SK-N-SH treated with all-trans-retinoic acid at 6 μM for 48 hours (cell line): ENCODE results near the gene MRPL17.

Experiments used
- ATAC-seq: fragments of 200-7000 bp; cut with Tn5 transposase; 3 replicates; pipeline ENCODE4 v1.9.1; 2020; ENCODE audit warnings: mild to moderate bottlenecking, moderate library complexity
- ARNTL ChIP-seq: fragments of 450-650 bp; formaldehyde crosslinking; IDR thresholded peaks from 2 replicates; pipeline ENCODE4 v1.5.0; 2020; ENCODE audit warnings: low read depth, mild to moderate bottlenecking, moderate library complexity, borderline replicate concordance
- BACH2 ChIP-seq: fragments of 250-450 bp; sonication (Bioruptor Pico); IDR thresholded peaks from 2 replicates; pipeline ENCODE4 v1.9.0; 2021; ENCODE audit warnings: mild to moderate bottlenecking, borderline replicate concordance
- GLIS3 ChIP-seq: fragments of 250-450 bp; sonication (Bioruptor Pico); IDR thresholded peaks from 2 replicates; pipeline ENCODE4 v1.5.0; 2020; ENCODE audit warnings: mild to moderate bottlenecking, moderate library complexity
- ISL1 ChIP-seq: fragments of 250-450 bp; sonication (Bioruptor Pico); IDR thresholded peaks from 2 replicates; pipeline ENCODE4 v2.1.2; 2022; ENCODE audit warnings: mild to moderate bottlenecking, moderate library complexity
- OSR1 ChIP-seq: fragments of 250-450 bp; sonication (Bioruptor Pico); IDR thresholded peaks from 2 replicates; pipeline ENCODE4 v1.8.0; 2022; ENCODE audit warnings: moderate library complexity, mild to moderate bottlenecking, inconsistent platforms
- RARB ChIP-seq: fragments of 250-450 bp; sonication (Bioruptor Pico); IDR thresholded peaks from 2 replicates; pipeline ENCODE4 v1.8.0; 2021; ENCODE audit warnings: mild to moderate bottlenecking, moderate library complexity
- SNAI2 ChIP-seq: fragments of 250-450 bp; sonication (Bioruptor Pico); IDR thresholded peaks from 2 replicates; pipeline ENCODE4 v1.5.0; 2020; ENCODE audit warnings: mild to moderate bottlenecking, moderate library complexity
- TCF4 ChIP-seq: fragments of 250-450 bp; sonication (Bioruptor Pico); IDR thresholded peaks from 2 replicates; pipeline ENCODE4 v1.8.0; 2021; ENCODE audit warnings: mild to moderate bottlenecking, moderate library complexity, borderline replicate concordance
- TOX ChIP-seq: fragments of 250-450 bp; sonication (Bioruptor Pico); IDR thresholded peaks from 2 replicates; pipeline ENCODE4 v1.8.0; 2021; ENCODE audit warnings: mild to moderate bottlenecking, moderate library complexity, borderline replicate concordance
- ZC3H10 ChIP-seq: fragments of 250-450 bp; sonication (Bioruptor Pico); IDR thresholded peaks from 2 replicates; pipeline ENCODE4 v1.5.1; 2021; ENCODE audit warnings: mild to moderate bottlenecking, moderate library complexity
- ZFP3 ChIP-seq: fragments of 250-450 bp; sonication (Bioruptor Pico); IDR thresholded peaks from 2 replicates; pipeline ENCODE4 v1.5.0; 2020; ENCODE audit warnings: mild to moderate bottlenecking, moderate library complexity
- ZNF565 ChIP-seq: fragments of 450-650 bp; formaldehyde crosslinking; conservative IDR thresholded peaks from 2 replicates; pipeline ENCODE4 v1.5.0; 2020; ENCODE audit warnings: low read depth, mild to moderate bottlenecking, moderate library complexity
- ZNF70 ChIP-seq: fragments of 450-650 bp; formaldehyde crosslinking; IDR thresholded peaks from 2 replicates; pipeline ENCODE4 v1.5.0; 2020; ENCODE audit warnings: mild to moderate bottlenecking, moderate library complexity
- ZNF8 ChIP-seq: fragments of 450-650 bp; formaldehyde crosslinking; IDR thresholded peaks from 2 replicates; pipeline ENCODE4 v1.5.0; 2020; ENCODE audit warnings: mild to moderate bottlenecking, moderate library complexity
- TF ChIP-seq, protein P1 (sequence below): fragments of 250-450 bp; sonication (Bioruptor Pico); IDR thresholded peaks from 2 replicates; pipeline ENCODE4 v1.5.0; 2020; ENCODE audit warnings: mild to moderate bottlenecking, moderate library complexity
- TF ChIP-seq, protein P2 (sequence below): fragments of 250-450 bp; sonication (Bioruptor Pico); IDR thresholded peaks from 2 replicates; pipeline ENCODE4 v1.5.1; 2021; ENCODE audit warnings: mild to moderate bottlenecking, moderate library complexity
- TF ChIP-seq, protein P3 (sequence below): fragments of 250-450 bp; sonication (Bioruptor Pico); IDR thresholded peaks from 2 replicates; pipeline ENCODE4 v1.8.0; 2021; ENCODE audit warnings: low read depth, mild to moderate bottlenecking, moderate library complexity, borderline replicate concordance

MRPL17 gene

DNA sequence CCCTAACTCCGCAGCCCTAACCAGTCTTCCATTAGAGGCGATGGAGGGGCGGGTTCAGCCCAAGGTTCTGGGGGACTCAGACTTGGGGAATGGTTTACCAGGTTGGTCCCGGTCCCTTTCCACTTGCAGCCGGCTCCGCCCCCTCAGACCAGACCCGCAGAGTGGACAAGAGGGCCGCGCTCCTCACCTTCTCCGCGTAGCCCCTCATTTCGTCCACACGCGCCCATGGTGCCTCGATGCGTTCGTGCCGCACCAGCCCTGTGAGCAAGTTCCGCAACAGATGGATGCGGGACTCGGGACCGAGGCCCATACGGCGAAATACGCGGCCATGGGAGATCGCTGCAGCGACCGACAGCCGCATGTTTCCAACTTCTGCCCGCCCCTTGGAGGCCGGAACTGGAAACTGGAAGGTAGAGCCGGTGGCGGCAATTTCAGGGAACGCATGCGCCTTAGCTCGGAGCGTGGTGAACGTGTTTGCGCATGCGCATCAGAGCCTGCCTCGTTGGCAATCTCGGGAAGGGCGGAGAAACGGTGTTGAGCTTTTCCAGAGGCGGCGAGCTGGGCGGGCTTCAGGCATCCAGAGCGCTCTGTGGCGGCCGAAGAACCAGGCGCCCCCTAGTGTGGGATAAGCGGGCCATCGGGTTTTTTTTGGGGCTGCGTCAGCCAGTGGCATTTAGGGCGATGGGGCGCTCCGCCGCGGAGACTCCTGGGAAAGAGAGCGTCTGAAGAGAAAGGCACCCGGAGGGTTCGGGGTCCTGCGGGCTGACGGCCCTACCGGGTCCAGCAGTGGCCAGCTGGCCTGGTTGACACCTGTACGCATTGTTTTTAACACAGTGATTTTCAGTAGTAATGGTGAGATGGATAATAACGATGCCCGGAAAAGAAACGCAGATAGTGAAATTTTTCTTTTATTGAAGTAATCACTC, at the start of gene MRPL17:
Gene MRPL17, minus strand, starts transcription at position 405 of the 926 bp plus-strand sequence. Its CDS starts 44 bp downstream, at position 361.
- no peak for TF ChIP-seq TOX
- TF ChIP-seq ZNF8 (CRISPR knock-in tag) = 0 out of 2 replicates have a peak, but pooled peaks have one; percentile 21
- no peak for TF ChIP-seq ISL1
- TF ChIP-seq ZC3H10 (CRISPR knock-in tag) = no peak
- peak; percentile 62; the same call in 1 of the 2 replicates for TF ChIP-seq TCF4
- peak; percentile 97 for ATAC-seq

DNA sequence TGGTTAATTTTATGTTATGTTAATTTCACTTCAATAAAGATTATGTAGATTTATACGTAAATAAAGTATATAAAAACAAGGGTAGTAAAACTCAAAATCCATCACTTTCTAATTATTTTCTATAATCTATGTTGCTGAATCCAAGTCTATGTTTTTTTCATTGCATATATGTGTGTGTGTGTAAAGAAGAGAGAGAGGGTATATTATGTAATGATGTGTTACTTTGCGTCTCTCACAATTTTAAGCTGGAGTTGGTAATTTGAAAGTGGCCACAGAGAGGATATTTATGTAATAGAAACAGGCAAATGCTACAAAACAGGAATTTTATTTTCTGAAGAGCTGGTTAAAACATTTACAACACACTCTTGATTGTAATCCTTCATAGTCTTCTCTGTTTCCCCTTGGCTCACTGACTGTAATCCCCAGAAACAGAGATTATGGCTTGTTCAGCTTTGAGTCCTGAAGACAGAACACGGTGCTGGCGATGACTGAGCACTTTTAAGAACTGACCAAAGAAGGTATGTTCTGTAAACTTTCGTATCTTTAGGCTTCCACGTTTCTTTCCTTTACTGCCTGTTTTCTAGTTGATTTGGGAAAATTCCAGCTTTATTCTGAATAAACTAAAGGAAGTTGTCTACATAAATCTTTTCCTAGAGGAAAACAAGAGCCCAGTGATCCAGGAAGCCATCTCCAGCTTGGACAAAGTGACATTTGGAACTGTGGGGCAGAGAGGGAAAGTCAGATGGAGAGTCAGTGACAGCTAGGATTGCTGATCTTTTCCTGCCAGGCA, 45.0 kb upstream of the MRPL17 start:
- TF ChIP-seq TOX (no peak), ZNF8 (CRISPR knock-in tag) (no peak), ZNF565 (no peak)
- TF ChIP-seq, protein P1, sequence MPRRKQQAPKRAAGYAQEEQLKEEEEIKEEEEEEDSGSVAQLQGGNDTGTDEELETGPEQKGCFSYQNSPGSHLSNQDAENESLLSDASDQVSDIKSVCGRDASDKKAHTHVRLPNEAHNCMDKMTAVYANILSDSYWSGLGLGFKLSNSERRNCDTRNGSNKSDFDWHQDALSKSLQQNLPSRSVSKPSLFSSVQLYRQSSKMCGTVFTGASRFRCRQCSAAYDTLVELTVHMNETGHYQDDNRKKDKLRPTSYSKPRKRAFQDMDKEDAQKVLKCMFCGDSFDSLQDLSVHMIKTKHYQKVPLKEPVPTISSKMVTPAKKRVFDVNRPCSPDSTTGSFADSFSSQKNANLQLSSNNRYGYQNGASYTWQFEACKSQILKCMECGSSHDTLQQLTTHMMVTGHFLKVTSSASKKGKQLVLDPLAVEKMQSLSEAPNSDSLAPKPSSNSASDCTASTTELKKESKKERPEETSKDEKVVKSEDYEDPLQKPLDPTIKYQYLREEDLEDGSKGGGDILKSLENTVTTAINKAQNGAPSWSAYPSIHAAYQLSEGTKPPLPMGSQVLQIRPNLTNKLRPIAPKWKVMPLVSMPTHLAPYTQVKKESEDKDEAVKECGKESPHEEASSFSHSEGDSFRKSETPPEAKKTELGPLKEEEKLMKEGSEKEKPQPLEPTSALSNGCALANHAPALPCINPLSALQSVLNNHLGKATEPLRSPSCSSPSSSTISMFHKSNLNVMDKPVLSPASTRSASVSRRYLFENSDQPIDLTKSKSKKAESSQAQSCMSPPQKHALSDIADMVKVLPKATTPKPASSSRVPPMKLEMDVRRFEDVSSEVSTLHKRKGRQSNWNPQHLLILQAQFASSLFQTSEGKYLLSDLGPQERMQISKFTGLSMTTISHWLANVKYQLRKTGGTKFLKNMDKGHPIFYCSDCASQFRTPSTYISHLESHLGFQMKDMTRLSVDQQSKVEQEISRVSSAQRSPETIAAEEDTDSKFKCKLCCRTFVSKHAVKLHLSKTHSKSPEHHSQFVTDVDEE (CRISPR knock-in tag) = no peak
- no peak for ATAC-seq

DNA sequence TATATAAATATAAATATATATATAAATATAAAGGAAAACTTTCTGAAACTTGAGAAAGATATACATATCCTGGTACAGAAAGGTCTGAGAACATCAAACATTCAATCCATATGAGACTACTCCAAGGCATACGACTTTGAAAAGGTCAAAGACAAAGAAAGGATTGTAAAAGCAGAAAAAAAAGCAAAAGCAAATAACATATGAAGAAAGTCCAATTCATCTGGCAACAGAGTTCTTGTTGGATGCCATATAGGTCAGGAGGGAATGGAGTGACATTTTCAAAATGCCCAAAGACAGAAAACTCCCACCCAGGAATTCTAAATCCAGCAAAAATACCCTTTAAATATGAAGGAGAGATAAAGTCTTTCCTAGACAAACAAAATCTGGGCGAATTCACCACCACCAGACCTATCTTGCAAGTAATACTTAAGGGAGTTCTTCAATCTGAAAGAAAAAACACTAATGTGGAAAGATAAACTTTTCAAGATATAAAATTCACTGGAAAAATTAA, 42.3 kb upstream of the MRPL17 start:
- no peak for TF ChIP-seq ZNF565
- TF ChIP-seq SNAI2 (CRISPR knock-in tag) = no peak
- TF ChIP-seq OSR1 (CRISPR knock-in tag) = no peak
- TF ChIP-seq, protein P2, sequence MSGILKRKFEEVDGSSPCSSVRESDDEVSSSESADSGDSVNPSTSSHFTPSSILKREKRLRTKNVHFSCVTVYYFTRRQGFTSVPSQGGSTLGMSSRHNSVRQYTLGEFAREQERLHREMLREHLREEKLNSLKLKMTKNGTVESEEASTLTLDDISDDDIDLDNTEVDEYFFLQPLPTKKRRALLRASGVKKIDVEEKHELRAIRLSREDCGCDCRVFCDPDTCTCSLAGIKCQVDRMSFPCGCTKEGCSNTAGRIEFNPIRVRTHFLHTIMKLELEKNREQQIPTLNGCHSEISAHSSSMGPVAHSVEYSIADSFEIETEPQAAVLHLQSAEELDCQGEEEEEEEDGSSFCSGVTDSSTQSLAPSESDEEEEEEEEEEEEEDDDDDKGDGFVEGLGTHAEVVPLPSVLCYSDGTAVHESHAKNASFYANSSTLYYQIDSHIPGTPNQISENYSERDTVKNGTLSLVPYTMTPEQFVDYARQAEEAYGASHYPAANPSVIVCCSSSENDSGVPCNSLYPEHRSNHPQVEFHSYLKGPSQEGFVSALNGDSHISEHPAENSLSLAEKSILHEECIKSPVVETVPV (CRISPR knock-in tag) = no peak
- no peak for TF ChIP-seq TOX
- no peak for TF ChIP-seq RARB (CRISPR knock-in tag)
- TF ChIP-seq ZNF70 (CRISPR knock-in tag) = no peak
- TF ChIP-seq ZNF8 (CRISPR knock-in tag) = no peak
- TF ChIP-seq BACH2 (CRISPR knock-in tag) = no peak
- ATAC-seq = no peak

DNA sequence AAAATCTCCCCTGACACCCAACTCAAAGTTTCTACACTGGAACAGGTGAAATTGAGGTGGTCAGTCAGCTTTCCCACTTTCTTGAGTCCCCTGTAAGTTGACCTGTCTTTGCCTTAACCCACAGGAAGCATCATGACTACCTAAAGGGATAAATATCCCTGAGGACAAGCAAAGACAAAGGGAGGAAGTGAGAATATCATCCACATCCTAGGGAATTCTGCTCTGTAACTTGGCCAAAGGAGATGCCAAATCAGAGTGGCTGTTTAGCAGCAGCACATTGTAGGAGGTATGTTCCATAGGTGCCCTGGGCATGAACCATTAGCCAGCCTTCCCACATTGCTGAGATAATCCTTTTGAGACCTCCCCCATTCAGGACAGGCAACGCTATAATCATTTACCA, 40.9 kb upstream of the MRPL17 start:
- TF ChIP-seq, protein P1 (CRISPR knock-in tag) = no peak
- no peak for TF ChIP-seq ZFP3
- no peak for TF ChIP-seq ARNTL
- TF ChIP-seq ZNF565 = no peak
- TF ChIP-seq TOX = no peak
- TF ChIP-seq ZNF70 (CRISPR knock-in tag) = no peak
- no peak for TF ChIP-seq BACH2 (CRISPR knock-in tag)
- TF ChIP-seq, protein P3, sequence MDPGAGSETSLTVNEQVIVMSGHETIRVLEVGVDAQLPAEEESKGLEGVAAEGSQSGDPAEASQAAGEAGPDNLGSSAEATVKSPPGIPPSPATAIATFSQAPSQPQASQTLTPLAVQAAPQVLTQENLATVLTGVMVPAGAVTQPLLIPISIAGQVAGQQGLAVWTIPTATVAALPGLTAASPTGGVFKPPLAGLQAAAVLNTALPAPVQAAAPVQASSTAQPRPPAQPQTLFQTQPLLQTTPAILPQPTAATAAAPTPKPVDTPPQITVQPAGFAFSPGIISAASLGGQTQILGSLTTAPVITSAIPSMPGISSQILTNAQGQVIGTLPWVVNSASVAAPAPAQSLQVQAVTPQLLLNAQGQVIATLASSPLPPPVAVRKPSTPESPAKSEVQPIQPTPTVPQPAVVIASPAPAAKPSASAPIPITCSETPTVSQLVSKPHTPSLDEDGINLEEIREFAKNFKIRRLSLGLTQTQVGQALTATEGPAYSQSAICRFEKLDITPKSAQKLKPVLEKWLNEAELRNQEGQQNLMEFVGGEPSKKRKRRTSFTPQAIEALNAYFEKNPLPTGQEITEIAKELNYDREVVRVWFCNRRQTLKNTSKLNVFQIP = no peak
- no peak for TF ChIP-seq ISL1
- no peak for TF ChIP-seq ZNF8 (CRISPR knock-in tag)
- no peak for TF ChIP-seq ZC3H10 (CRISPR knock-in tag)
- TF ChIP-seq GLIS3 (CRISPR knock-in tag) = no peak
- ATAC-seq = no peak
